ENCODE results near the gene KLF16.

- TF ChIP-seq CTCF (IDR thresholded peaks at IDR 0.05; ENCODE audit: low read length) (no peak), EZH2 (optimal IDR thresholded peaks at IDR 0.05; ENCODE audit: low read depth, low read length) (no peak)
These were observed 26.7 kb downstream of the KLF16 start for GRCh38 chr19:1836458-1837221.

Data from MM.1S (cell line).